PFSK-1 (cell line): ENCODE results near the gene BRDT.

Experiments
- FOXP2 ChIP-seq: optimal IDR thresholded peaks from 2 replicates; pipeline ENCODE3; 2011; ENCODE audit warnings: borderline replicate concordance, control low read depth, inconsistent platforms; ENCODE audit not compliant: insufficient read depth; ENCODE audit errors: extremely low read length, extremely low read depth
- POLR2AphosphoS5 ChIP-seq: IDR thresholded peaks from 2 replicates; pipeline ENCODE4 v1.6.1; 2012; ENCODE audit warnings: low read depth, mild to moderate bottlenecking, control low read depth, low read length, moderate library complexity
- SIN3A ChIP-seq: IDR thresholded peaks from 2 replicates; pipeline ENCODE4 v1.6.1; 2012; ENCODE audit warnings: mild to moderate bottlenecking, low read length, moderate library complexity, borderline replicate concordance; ENCODE audit not compliant: insufficient read depth
- TAF1 ChIP-seq: IDR thresholded peaks from 2 replicates; pipeline ENCODE4 v1.6.1; 2012; ENCODE audit warnings: low read length, control low read depth, borderline replicate concordance; ENCODE audit not compliant: insufficient read depth
- TF ChIP-seq, protein P1 (sequence below), 2 experiments: IDR thresholded peaks; 2 replicates each; pipeline versions ENCODE4 v1.6.1 to v1.8.0; 2011 to 2012; ENCODE audit warnings: low read depth in 2 of 2, low read length in 2 of 2, control low read depth in 1 of 2, inconsistent platforms in 1 of 2, mild to moderate bottlenecking in 1 of 2, moderate library complexity in 1 of 2; ENCODE audit not compliant: insufficient read depth in 1 of 2

The BRDT gene

DNA sequence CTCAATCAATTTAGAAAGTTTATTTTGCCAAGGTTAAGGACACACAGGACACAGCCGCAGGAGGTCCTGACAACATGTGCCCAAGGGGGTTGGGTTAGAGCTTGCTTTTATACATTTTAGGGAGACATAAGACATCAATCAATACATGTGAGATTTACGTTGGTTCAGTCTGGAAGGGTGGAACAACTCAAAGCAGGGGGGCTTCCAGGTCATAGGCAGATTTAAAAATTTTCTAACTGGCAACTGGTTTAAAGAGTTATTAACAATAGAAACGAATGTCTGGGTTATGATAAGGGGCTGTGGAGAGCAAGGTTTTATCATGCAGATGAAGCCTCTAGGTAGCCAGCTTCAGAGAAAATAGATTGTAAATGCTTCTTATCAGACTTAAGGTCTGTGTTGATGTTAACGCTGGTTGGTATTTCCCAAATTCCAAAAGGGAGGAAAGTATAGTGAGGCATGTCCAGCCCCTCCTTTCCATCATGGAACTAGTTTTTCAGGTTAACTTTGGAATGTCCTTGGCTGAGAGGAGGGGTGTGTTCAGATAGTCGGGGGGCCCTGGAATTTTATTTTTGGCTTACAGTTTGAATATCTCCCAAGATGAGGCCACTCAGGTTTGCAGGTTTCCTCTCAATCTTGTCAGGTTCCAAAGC, 32.3 kb upstream of the BRDT start:
- TF ChIP-seq TAF1, result no peak
- TF ChIP-seq, protein P1, sequence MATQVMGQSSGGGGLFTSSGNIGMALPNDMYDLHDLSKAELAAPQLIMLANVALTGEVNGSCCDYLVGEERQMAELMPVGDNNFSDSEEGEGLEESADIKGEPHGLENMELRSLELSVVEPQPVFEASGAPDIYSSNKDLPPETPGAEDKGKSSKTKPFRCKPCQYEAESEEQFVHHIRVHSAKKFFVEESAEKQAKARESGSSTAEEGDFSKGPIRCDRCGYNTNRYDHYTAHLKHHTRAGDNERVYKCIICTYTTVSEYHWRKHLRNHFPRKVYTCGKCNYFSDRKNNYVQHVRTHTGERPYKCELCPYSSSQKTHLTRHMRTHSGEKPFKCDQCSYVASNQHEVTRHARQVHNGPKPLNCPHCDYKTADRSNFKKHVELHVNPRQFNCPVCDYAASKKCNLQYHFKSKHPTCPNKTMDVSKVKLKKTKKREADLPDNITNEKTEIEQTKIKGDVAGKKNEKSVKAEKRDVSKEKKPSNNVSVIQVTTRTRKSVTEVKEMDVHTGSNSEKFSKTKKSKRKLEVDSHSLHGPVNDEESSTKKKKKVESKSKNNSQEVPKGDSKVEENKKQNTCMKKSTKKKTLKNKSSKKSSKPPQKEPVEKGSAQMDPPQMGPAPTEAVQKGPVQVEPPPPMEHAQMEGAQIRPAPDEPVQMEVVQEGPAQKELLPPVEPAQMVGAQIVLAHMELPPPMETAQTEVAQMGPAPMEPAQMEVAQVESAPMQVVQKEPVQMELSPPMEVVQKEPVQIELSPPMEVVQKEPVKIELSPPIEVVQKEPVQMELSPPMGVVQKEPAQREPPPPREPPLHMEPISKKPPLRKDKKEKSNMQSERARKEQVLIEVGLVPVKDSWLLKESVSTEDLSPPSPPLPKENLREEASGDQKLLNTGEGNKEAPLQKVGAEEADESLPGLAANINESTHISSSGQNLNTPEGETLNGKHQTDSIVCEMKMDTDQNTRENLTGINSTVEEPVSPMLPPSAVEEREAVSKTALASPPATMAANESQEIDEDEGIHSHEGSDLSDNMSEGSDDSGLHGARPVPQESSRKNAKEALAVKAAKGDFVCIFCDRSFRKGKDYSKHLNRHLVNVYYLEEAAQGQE (IDR thresholded peaks at IDR 0.05; ENCODE audit: insufficient read depth in 1 of 2, low read depth in 2 of 2, low read length in 2 of 2), result no peak
- no peak for TF ChIP-seq SIN3A

DNA sequence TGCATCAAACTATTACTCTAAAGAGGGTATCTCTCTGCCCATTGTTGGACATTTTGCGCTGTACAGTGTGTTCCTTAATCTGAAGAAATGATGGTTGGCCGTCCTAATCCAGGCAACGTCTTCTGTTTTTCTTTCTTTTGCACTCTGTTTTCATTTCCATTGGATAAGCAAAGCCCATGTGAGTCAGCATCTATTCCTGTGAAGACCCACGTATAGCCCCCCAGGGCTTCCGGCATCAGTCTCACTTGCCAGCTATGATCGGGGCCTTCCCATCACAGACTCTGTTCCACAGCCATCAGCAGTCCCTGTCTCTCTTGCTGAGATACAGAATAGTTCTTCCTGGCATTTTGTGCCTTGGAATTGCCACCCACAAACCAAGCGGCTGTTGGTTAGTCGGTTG, 29.2 kb upstream of the BRDT start:
- no peak for TF ChIP-seq TAF1

DNA sequence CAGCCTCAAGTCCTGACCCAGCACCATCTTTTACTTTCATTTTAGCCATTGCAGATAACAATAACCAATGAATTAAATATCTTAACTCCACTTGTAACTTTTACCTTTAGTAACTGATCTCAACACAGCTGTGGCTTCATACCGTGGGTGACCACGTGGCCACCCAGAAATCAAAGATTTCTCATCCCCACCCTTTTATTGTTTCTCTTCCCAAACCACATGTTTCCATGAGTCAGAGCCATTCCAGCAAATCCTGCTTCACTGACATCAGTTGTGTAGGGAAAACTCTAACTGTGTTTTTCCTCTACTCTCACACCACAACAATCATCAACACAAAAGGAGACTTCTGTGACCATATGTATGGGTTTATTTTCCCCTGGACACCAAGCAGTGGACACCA, 25.1 kb upstream of the BRDT start:
- no peak for TF ChIP-seq POLR2AphosphoS5
- TF ChIP-seq, protein P1 (IDR thresholded peaks at IDR 0.05; ENCODE audit: insufficient read depth in 1 of 2, low read depth in 2 of 2, low read length in 2 of 2), result no peak
- no peak for TF ChIP-seq SIN3A
- TF ChIP-seq FOXP2, result no peak
- TF ChIP-seq TAF1, result no peak

DNA sequence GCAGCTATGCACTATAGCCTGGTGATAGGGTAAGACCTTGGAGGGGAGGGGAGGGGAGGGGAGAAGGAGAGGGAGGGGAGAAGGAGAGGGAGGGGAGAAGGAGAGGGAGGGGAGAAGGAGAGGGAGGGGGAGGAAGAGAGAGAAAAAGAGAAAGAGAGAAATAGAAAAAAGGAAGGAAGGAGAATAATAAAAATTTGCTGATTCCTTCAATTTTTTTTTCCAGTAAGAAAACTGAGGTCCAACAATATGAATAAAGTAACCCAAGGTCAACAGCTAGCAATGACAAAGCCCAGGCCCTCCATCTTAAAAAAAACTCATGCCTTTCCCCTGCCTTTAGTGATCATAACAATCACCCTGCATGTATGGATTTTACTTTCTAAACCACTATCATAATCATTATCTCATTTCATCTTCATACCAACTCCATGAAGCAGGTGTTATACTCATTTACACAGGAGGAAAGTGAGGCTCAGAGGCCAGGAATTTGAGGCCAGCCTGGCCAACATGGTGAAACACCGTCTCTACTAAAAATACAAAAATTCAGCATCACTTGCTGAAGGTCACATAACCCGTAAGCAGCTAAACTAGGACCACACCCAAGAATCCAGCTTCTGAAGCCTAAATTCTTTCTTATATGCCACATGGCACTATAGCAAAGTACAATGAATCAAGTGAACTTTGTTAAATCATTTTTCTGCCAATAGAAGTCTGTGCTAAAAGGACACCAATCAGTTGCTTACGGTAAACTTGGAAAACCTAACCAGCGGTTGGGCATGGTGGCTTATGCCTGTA, 23.4 kb upstream of the BRDT start:
- no peak for TF ChIP-seq POLR2AphosphoS5
- TF ChIP-seq FOXP2, result no peak
- no peak for TF ChIP-seq TAF1
- TF ChIP-seq, protein P1 (IDR thresholded peaks at IDR 0.05; ENCODE audit: insufficient read depth in 1 of 2, low read depth in 2 of 2, low read length in 2 of 2), result no peak
- TF ChIP-seq SIN3A, result no peak

DNA sequence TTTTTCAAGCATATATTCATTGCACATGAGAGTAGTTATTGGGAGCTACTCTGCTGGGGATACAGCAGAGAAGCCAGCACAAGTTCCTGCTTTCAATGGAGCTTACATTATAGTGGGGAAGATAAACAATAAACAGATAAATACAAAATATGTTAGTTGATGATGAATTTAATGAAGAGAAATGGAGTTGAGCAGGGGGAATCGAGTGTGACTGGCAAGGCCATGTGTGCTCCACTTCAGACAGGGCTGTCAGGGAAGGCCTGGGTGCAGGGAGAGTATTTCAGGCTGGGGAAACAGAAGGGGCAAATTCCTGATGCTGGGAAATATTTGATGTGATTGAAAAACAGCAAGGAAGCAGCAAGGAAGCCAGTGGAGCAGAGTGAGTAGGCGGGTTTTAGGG, 21.2 kb upstream of the BRDT start:
- no peak for TF ChIP-seq SIN3A
- TF ChIP-seq FOXP2, result no peak
- TF ChIP-seq TAF1, result no peak
- TF ChIP-seq POLR2AphosphoS5, result no peak
- TF ChIP-seq, protein P1 (IDR thresholded peaks at IDR 0.05; ENCODE audit: insufficient read depth in 1 of 2, low read depth in 2 of 2, low read length in 2 of 2), result no peak
